Esophagus muscularis mucosa (tissue), 3 donors: ENCODE measurements around the gene GLI3.

ENCODE experiments used
- POLR2AphosphoS5 ChIP-seq, 2 donors: sonication (generic); formaldehyde crosslinking; IDR thresholded peaks; one replicate each; pipeline ENCODE4 v1.6.1; 2017; ENCODE audit warnings: antibody characterized with exemption in 2 of 2
- TF ChIP-seq, protein P1 (sequence below), 3 experiments: fragments of 200-600 bp in 2 of 3; fragments of 450-650 bp in 1 of 3; sonication (generic) in 2 of 3; IDR thresholded peaks; one replicate each; pipeline ENCODE4 v1.5.1; 2017 to 2019; ENCODE audit warnings: antibody characterized with exemption in 3 of 3, mild to moderate bottlenecking in 2 of 3, moderate library complexity in 1 of 3

DNA sequence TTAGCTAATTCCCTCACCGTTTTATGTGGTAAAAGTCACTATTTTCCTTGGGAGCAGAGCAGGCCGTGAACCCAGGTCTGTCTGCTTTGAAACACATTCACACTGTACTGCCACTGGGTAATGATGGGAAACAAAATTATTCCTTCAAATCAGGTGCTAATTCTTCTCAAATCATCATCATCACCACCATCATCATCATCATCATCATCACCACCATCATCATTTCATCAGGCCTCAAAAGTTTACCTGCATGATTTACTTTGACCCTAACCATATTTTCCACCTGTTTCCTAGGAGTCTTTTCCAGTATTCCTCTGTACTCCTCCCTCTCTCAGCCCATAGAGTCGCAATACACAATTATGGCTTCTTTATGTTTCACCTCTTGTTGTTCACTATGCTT is 220.5 kb downstream of the GLI3 start:
- TF ChIP-seq, protein P1, sequence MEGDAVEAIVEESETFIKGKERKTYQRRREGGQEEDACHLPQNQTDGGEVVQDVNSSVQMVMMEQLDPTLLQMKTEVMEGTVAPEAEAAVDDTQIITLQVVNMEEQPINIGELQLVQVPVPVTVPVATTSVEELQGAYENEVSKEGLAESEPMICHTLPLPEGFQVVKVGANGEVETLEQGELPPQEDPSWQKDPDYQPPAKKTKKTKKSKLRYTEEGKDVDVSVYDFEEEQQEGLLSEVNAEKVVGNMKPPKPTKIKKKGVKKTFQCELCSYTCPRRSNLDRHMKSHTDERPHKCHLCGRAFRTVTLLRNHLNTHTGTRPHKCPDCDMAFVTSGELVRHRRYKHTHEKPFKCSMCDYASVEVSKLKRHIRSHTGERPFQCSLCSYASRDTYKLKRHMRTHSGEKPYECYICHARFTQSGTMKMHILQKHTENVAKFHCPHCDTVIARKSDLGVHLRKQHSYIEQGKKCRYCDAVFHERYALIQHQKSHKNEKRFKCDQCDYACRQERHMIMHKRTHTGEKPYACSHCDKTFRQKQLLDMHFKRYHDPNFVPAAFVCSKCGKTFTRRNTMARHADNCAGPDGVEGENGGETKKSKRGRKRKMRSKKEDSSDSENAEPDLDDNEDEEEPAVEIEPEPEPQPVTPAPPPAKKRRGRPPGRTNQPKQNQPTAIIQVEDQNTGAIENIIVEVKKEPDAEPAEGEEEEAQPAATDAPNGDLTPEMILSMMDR (IDR thresholded peaks at IDR 0.05), result no peak
- TF ChIP-seq POLR2AphosphoS5 (IDR thresholded peaks at IDR 0.05), result no peak
